Right renal pelvis (tissue), 4 donors: ENCODE results near the gene TMX2. TPM values are rescaled to one million over a fixed set of nuclear protein-coding genes. Genes with fewer than 3 reads are reported as not detected.
"Not testable (repeated sequence)": the region's sequence is repeated elsewhere in the genome, so short reads cannot be mapped to it uniquely, and the experiment has no call there.

Experiments used
- DNase-seq, 4 donors: peaks; one replicate each; pipeline ENCODE4 v3.0.0-alpha.2; 2013; ENCODE audit warnings: low read depth in 4 of 4, low spot score in 3 of 4, missing footprints in 1 of 4
- polyA plus RNA-seq, 4 donors: library from polyadenylated mRNA; unstranded; fragments of 120-200 nt; gene quantifications; one replicate each; pipeline ENCODE4 v1.2.1, GENCODE V29; 2013; ENCODE audit not compliant: insufficient read length in 4 of 4

Gene TMX2
- 100 to 1,000 TPM; 108 to 130 (median 128) TPM for polyA plus RNA-seq

- peak; percentile 83 to 98 (median 97) for DNase-seq
Observed at GRCh38 chr11:57712256-57713150, at the start of gene TMX2. Gene TMX2 (plus strand): TSS chr11:57712593. CDS start chr11:57712619, 26 bp downstream.

DNA sequence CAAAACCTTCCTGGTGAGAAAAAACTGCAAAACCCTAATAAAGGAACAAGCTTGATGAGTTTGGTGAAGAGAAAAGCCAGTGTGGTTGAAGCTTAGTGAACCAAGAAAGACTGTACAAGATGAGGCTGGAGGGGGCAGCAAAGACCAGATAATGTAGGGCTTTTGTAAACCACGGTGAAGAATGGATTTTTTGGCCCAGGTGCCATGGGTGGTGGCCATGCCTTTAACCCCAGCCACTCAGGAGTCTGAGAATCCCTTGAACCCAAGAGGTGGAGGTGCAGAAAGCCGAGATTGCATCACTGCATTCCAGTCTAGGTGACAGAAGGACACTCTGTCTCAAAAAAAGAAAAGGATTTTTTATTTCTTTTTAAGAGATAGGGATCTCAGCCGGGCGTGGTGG is 49.5 kb upstream of the TMX2 start:
- DNase-seq: no peak

- DNase-seq: no peak
Observed at GRCh38 chr11:57663975-57664374, 48.4 kb upstream of the TMX2 start.

- DNase-seq: peak; percentile 93 to 98 (median 96)
Observed at GRCh38 chr11:57667117-57667735, 45.2 kb upstream of the TMX2 start.

- peak in 2 of 4 donors; percentile 97 to 98 for DNase-seq
Observed at GRCh38 chr11:57667736-57668433, 44.5 kb upstream of the TMX2 start, which contains the start of gene ZDHHC5. Gene ZDHHC5 (plus strand): TSS chr11:57668114. CDS start chr11:57673091, 4,977 bp downstream.

- DNase-seq: no peak
Observed at GRCh38 chr11:57668434-57668782, 44.0 kb upstream of the TMX2 start.

DNA sequence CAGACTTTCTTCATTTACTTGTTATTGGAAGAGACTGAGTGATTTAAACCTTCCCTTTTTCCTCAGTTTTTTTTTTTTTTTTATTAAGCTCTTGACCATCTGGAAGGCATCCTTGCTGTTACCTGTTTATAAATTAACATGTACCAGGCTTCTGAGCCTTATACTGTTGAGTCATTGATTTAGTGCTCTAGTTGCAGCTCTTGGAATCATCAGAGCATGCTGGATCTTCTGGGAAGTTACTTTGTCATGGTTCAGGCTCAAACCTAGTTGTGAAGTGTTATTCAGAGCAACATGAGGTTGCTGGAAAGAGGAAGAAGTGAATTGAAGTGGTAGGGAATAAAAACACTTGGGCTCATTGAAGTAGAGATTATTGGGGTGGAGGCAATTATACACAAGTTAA is 38.1 kb upstream of the TMX2 start:
- DNase-seq: no peak

DNA sequence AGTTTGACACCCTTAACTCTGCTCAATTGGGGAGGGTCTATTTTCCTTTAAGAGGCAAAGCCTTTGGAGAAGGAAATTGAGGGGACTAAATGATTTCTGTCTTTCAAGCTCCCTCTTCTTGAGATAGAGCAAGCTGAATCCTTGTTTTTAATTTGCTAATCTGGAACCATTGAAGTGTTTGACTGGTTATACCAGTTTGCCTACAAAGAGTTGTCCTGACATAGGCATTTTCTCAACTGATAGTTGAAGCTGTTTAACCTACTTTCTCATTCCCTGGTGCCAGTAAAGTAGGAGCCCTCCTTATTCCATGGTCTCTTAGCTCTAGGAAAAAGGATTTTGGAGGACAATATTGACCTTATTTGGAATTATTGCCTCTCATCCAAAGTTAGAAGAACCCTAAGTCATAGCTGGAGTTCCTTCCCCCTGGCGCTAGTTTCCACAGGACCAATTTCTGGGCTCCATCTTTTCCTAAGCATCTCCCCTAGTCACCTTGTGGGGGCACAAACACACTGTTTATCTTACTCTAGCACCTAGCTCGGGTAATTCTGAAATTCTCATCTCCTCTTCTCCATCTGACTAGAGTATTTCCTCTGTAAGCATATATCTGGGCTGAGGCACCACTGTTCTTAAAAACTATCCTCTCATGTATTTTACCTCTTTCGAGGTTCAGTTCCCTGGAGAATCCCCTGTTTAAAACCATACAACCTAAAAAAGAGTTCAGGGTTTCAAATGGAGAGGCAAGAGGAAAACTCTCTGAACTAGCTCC is 37.0 kb upstream of the TMX2 start:
- no peak for DNase-seq

DNA sequence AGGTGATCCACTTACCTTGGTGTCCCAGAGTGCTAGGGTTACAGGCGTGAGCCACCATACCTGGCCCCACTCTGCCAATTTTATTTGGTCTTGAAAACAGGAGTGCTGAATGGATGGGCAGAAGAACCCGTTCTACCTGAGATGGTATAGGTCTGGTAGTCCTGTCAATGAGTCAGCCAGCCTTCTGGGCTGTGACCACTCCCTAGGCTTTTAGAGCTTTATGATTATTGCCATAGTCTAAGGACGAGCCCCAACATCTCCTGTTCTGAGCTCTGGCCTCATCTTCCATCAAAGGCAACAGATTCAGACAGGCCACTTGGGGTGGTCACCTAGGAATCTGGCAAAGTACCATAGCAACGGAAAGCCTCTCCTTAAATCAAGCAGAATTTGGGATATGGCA is 33.0 kb upstream of the TMX2 start:
- no peak for DNase-seq

GRCh38 chr11:57680552-57680874 is 31.9 kb upstream of the TMX2 start:
- DNase-seq: no peak

GRCh38 chr11:57681168-57681567 is 31.2 kb upstream of the TMX2 start:
- DNase-seq: no peak

- DNase-seq: not testable (repeated sequence)
Observed at GRCh38 chr11:57690474-57690873, 21.9 kb upstream of the TMX2 start.

DNA sequence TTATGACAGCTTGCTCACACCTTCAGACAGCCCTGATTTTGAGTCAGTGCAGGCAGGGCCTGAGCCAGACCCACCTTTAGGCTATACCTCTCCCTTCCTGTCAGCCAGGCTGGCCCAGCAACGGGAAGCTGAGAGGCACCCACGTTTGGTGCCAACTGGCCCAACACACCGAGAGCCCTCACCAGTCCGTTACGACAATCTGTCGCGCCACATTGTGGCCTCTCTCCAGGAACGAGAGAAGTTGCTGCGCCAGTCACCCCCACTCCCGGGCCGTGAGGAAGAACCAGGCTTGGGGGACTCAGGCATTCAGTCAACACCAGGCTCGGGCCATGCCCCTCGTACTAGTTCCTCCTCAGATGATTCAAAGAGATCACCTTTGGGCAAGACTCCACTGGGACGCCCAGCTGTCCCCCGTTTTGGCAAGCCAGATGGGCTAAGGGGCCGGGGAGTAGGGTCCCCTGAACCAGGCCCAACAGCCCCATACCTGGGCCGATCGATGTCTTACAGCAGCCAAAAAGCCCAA is 13.5 kb upstream of the TMX2 start:
- DNase-seq: no peak

DNA sequence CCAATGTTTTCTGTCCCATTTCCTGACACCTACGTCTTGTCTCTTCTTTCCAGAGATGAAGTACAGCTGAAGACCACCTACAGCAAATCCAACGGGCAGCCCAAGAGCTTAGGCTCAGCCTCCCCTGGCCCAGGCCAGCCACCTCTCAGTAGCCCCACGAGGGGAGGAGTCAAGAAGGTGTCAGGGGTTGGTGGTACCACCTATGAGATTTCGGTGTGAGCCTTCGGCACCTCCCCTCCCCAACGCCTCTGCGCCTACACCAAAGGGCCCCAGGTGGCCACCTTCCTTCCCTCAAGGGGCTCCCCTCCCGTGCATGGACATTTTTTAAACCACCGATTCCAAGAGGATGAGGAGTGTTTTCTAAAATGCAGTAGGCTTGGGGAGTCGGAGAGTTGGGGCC is 12.6 kb upstream of the TMX2 start:
- DNase-seq: no peak

GRCh38 chr11:57700425-57700824 is 12.0 kb upstream of the TMX2 start:
- DNase-seq: no peak

- DNase-seq: no peak
Observed at GRCh38 chr11:57703341-57703740, 9.1 kb upstream of the TMX2 start.

DNA sequence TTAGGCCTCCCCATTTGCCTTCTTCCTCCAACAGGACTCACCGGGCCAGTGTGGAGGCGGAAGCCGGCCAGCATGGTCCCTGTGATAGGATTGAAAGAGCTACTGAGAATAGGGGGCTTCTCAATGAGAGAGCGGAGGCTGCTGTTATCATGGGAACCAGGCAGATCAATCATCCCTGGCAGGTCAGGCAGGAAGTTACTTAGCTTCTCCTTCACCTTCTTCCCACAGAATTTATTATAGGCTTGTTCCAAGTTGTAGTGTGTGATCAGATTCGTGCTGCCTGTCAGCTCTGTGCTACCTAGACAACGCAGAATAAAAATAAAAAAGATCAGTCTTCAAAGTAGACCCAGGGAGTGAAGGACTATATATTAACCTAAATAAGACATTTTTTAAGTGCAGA is 7.5 kb upstream of the TMX2 start:
- no peak for DNase-seq

DNA sequence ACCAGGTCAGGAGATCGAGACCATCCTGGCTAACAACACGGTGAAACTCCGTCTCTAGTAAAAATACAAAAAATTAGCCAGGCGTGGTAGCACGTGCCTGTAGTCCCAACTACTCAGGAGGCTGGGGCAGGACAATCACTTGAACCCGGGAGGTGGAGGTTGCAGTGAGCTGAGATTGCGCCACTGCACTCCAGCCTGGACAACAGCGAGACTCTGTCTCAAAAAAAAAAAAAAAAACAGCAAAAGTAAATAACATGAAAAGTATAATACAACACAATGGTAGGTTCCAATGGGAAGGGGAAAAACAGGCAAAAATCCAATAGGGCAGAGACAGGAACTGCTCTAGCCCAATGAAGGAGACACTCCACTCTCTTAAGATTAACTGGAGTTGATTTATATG is 7.0 kb upstream of the TMX2 start:
- not testable (repeated sequence) for DNase-seq

- DNase-seq: no peak
Observed at GRCh38 chr11:57709802-57710367, 2.5 kb upstream of the TMX2 start.
